OCI-LY1 (cell line): Measurements from ENCODE around the gene DPT.

ENCODE experiments used
- H2AFZ ChIP-seq: fragments of 200-600 bp; sonication (generic), shearing (Covaris generic); 2 replicates; pipeline ENCODE4 v1.6.0; 2014; ENCODE audit warnings: antibody characterized with exemption, mild to moderate bottlenecking, low read length
- H3F3A ChIP-seq: fragments of 200-600 bp; sonication (generic), shearing (Covaris generic); 2 replicates; pipeline ENCODE4 v1.6.0; 2014; ENCODE audit warnings: mild to moderate bottlenecking, antibody characterized with exemption, low read length, moderate library complexity; ENCODE audit not compliant: insufficient read depth
- H3K27ac ChIP-seq: fragments of 200-600 bp; sonication (generic); 2 replicates; pipeline ENCODE4 v1.5.1; 2014; ENCODE audit warnings: low read length, mixed run types, mild to moderate bottlenecking, low read depth; ENCODE audit not compliant: poor library complexity, severe bottlenecking
- H3K27me3 ChIP-seq: fragments of 200-600 bp; sonication (generic); 2 replicates; pipeline ENCODE4 v1.6.0; 2014; ENCODE audit warnings: antibody characterized with exemption, mild to moderate bottlenecking, low read length, moderate library complexity; ENCODE audit not compliant: insufficient read depth
- H3K36me3 ChIP-seq: fragments of 200-600 bp; sonication (generic); 2 replicates; pipeline ENCODE4 v1.6.1; 2014; ENCODE audit warnings: mild to moderate bottlenecking, antibody characterized with exemption, low read length, moderate library complexity, mixed read lengths; ENCODE audit not compliant: insufficient read depth
- H3K4me1 ChIP-seq: fragments of 200-600 bp; sonication (generic); 2 replicates; pipeline ENCODE4 v1.5.1; 2014; ENCODE audit warnings: mild to moderate bottlenecking, low read length, moderate library complexity; ENCODE audit not compliant: insufficient read depth, severe bottlenecking
- H3K4me2 ChIP-seq: fragments of 200-600 bp; sonication (generic), shearing (Covaris generic); 2 replicates; pipeline ENCODE4 v1.6.1; 2014; ENCODE audit warnings: low read length
- H3K4me3 ChIP-seq: fragments of 200-600 bp; sonication (generic); 2 replicates; pipeline ENCODE4 v1.5.1; 2014; ENCODE audit warnings: low read length, low read depth, mild to moderate bottlenecking, mixed read lengths; ENCODE audit not compliant: poor library complexity, severe bottlenecking
- H3K79me2 ChIP-seq: fragments of 200-600 bp; shearing (Covaris generic); 2 replicates; pipeline ENCODE4 v1.6.1; 2016; ENCODE audit warnings: mixed run types, low read length, mixed read lengths; ENCODE audit not compliant: insufficient read depth
- H3K9ac ChIP-seq: fragments of 200-600 bp; sonication (generic), shearing (Covaris generic); 2 replicates; pipeline ENCODE4 v1.6.1; 2014; ENCODE audit warnings: mild to moderate bottlenecking, low read length, mixed read lengths
- H3K9me2 ChIP-seq: fragments of 200-600 bp; sonication (generic), shearing (Covaris generic); 2 replicates; pipeline ENCODE4 v1.6.1; 2014; ENCODE audit warnings: low read depth, mild to moderate bottlenecking, low read length, mixed read lengths
- H3K9me3 ChIP-seq: fragments of 200-600 bp; shearing (Covaris generic); 2 replicates; pipeline ENCODE4 v1.6.1; 2014; ENCODE audit warnings: low read length, mixed read lengths
- H4K20me1 ChIP-seq: fragments of 200-600 bp; sonication (generic), shearing (Covaris generic); 2 replicates; pipeline ENCODE4 v1.6.0; 2016; ENCODE audit warnings: mild to moderate bottlenecking, low read length; ENCODE audit not compliant: insufficient read depth
- EZH2 ChIP-seq: fragments of 200-600 bp; sonication (generic), shearing (Covaris generic); IDR thresholded peaks from 2 replicates; pipeline ENCODE4 v1.8.0; 2017; ENCODE audit warnings: borderline replicate concordance, mixed run types, mild to moderate bottlenecking, antibody characterized with exemption, low read length, moderate library complexity, mixed read lengths
- TF ChIP-seq, protein P1 (sequence below): fragments of 200-600 bp; sonication (generic), shearing (Covaris generic); IDR thresholded peaks from 2 replicates; pipeline ENCODE4 v1.5.1; 2017; ENCODE audit warnings: mild to moderate bottlenecking, antibody characterized with exemption, low read length, moderate library complexity, mixed read lengths

DPT gene

DNA sequence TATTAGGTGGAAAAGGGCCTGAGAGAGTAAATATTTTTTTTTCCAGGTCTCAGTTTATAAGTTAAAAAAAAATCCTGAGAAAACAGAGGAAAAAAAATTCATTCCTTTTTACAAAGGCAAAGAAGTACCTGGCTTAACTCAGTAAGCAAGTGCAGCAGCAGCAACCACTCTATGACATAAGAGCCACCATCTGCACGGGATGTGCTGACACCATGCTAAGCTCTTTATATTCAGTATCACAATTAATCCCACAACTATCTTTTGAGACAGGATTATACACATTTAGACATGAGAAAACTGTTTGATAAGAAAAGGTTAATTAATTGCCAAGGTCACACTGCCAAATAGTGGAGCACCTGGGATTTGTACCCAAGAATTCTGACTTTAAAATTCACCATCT is 13.4 kb upstream of the DPT start:
- Histone ChIP-seq H3K79me2 (no peaks in the 10 kb centered on the region), H3K27me3 (no peaks in the 10 kb centered on the region), H3K9me3 (no peaks in the 10 kb centered on the region), H3K9me2 (no peaks in the 10 kb centered on the region), H3K4me3 (no peak overlapping the region), H3K36me3 (no peaks in the 10 kb centered on the region), H4K20me1 (no peaks in the 10 kb centered on the region), H3K4me1 (no peaks in the 10 kb centered on the region), H3K9ac (no peak overlapping the region), H3K27ac (no peak overlapping the region), H2AFZ (no peak overlapping the region), H3F3A (no peaks in the 10 kb centered on the region), H3K4me2 (no peak overlapping the region)
- TF ChIP-seq, protein P1, sequence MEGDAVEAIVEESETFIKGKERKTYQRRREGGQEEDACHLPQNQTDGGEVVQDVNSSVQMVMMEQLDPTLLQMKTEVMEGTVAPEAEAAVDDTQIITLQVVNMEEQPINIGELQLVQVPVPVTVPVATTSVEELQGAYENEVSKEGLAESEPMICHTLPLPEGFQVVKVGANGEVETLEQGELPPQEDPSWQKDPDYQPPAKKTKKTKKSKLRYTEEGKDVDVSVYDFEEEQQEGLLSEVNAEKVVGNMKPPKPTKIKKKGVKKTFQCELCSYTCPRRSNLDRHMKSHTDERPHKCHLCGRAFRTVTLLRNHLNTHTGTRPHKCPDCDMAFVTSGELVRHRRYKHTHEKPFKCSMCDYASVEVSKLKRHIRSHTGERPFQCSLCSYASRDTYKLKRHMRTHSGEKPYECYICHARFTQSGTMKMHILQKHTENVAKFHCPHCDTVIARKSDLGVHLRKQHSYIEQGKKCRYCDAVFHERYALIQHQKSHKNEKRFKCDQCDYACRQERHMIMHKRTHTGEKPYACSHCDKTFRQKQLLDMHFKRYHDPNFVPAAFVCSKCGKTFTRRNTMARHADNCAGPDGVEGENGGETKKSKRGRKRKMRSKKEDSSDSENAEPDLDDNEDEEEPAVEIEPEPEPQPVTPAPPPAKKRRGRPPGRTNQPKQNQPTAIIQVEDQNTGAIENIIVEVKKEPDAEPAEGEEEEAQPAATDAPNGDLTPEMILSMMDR = no peak
- no peak for TF ChIP-seq EZH2

DNA sequence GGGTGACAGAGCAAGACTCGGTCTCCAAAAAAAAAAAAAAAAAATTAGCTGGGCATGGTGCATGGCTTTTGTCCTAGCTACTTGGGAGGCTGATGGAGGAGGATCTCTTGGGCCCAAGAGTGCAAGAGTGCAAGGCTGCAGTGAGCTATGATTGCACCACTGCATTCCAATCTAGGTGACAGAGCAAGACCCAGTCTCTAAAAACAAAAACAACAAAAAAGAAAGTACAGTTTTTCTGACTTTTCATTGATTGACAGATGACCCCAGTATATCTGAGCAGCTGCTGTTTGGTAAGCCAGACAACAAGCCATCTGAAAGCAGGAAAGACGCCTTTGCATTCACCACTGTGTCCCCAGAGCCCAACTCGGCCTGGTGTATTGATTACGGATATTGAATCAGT is 10.9 kb upstream of the DPT start:
- Histone ChIP-seq H3K4me3 (no peak overlapping the region), H3K9ac (no peak overlapping the region), H3K79me2 (no peaks in the 10 kb centered on the region), H3K9me3 (no peaks in the 10 kb centered on the region), H3K9me2 (no peaks in the 10 kb centered on the region), H3K4me1 (no peaks in the 10 kb centered on the region), H2AFZ (no peak overlapping the region), H3K4me2 (no peak overlapping the region), H3K27ac (no peak overlapping the region), H3K27me3 (no peaks in the 10 kb centered on the region), H3K36me3 (no peaks in the 10 kb centered on the region), H3F3A (no peaks in the 10 kb centered on the region), H4K20me1 (no peaks in the 10 kb centered on the region)
- TF ChIP-seq EZH2 = no peak
- TF ChIP-seq, protein P1 = no peak

DNA sequence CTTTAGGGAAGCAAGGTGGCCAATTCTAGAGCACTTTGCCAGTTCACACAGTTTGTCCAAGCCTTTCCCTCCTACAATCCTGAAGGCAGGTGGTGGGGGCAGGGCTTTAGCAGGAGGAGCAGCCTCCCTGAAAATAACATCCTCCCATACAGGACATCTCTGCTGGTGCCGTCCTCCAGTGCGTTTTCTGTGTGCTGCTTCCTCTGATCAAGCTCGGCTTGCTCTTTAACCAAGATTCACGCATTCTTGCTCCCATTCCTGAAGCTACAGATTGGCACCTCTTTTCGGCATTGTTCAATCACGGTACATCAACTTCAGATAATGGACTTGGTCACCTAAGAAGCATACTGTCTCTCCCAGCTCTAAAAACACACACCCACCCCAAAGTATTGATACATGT is 7.5 kb upstream of the DPT start:
- no peaks in the 10 kb centered on the region for H3K27me3 ChIP-seq
- H3K36me3 ChIP-seq = no peaks in the 10 kb centered on the region
- H3K27ac ChIP-seq = no peak overlapping the region
- no peaks in the 10 kb centered on the region for H3K9me2 ChIP-seq
- no peaks in the 10 kb centered on the region for H3K9me3 ChIP-seq
- H3K79me2 ChIP-seq = no peaks in the 10 kb centered on the region
- H3K9ac ChIP-seq = no peak overlapping the region
- H3F3A ChIP-seq = no peaks in the 10 kb centered on the region
- no peaks in the 10 kb centered on the region for H3K4me1 ChIP-seq
- H2AFZ ChIP-seq = no peak overlapping the region
- H3K4me2 ChIP-seq = no peak overlapping the region
- no peak overlapping the region for H3K4me3 ChIP-seq
- TF ChIP-seq EZH2 = no peak
- TF ChIP-seq, protein P1 = no peak
- H4K20me1 ChIP-seq = no peaks in the 10 kb centered on the region
